Left cardiac atrium (tissue), 4 donors: ENCODE results near the gene PSMD6. TPM values are rescaled to one million over a fixed set of nuclear protein-coding genes. Genes with fewer than 3 reads are reported as not detected.

Experiments used
- ATAC-seq, 2 donors: fragments of 200-7000 bp; cut with Tn5 transposase; one replicate each; pipeline ENCODE4 v1.9.1; 2020; ENCODE audit warnings: mild to moderate bottlenecking in 2 of 2, moderate library complexity in 2 of 2
- DNase-seq: peaks from one replicate; pipeline ENCODE4 v3.0.0-alpha.2; 2020
- intact Hi-C, 2 donors: fragments of 100-400 bp; cut with DNase I; formaldehyde crosslinking; loops; one replicate each; pipeline versions ENCODE4 v1.14.1 to v1.15.1; 2022 to 2023
- long read RNA-seq: library from polyadenylated mRNA; unstranded; transcript quantifications from one replicate; pipeline ENCODE4 v2.0.0, GENCODE V29; 2021
- total RNA-seq, 2 donors: library from RNA; stranded (reverse); fragmentation: NEBNext Ultra II Directional; extraction: Animal tissue kit (Norgen Biotek cat#: 25700); gene quantifications; one replicate each; pipeline ENCODE4 v1.2.1, GENCODE V29; 2021
- donor health status: DM: no; HTN: yes; CAD: no.
- donor health status: DM: no; HTN: yes; CAD: no; lungs with severe emphysema.
- donor health status: DM: yes; HTN: yes; CAD: no.
- donor health status: Dilated cardiomyopathy.

The PSMD6 gene
- total RNA-seq: 10 to 100 TPM; 61.6 to 80.3 TPM
- long read RNA-seq, transcript PSMD6-201 (8 exons, 1,430 nt): major isoform, 119 of 128 reads
- long read RNA-seq, partial matches to known transcripts: 4 of 128 reads
- long read RNA-seq, other reads (novel, unspliced or antisense): 1 of 128 reads

- peak; percentile 97 for ATAC-seq
- peak; percentile 91 for DNase-seq
- intact Hi-C loops: no loop called here
These were observed at the start of gene PSMD6 for GRCh38 chr3:64023187-64023860. TSS of gene PSMD6 (minus strand) at chr3:64023494. CDS start at chr3:64023419, 75 bp downstream.

- intact Hi-C loops: no loop called here
- ATAC-seq (peak in 1 of 2 donors; percentile 35), DNase-seq (no peak)
These were observed 48.8 kb upstream of the PSMD6 start for GRCh38 chr3:64072126-64072525.

- ATAC-seq: no peak
- no peak for DNase-seq
- intact Hi-C loops: no loop called here
These were observed 47.4 kb upstream of the PSMD6 start for GRCh38 chr3:64070704-64071103.

GRCh38 chr3:64067506-64068346 lies 44.4 kb upstream of the PSMD6 start:
- intact Hi-C loops: no loop called here
- peak; percentile 17 for DNase-seq
- ATAC-seq: peak; percentile 34 to 65

- DNase-seq (no peak), ATAC-seq (no peak)
- intact Hi-C loops: no loop called here
These were observed 41.5 kb upstream of the PSMD6 start for GRCh38 chr3:64064804-64065203.

GRCh38 chr3:64063983-64064438 lies 40.7 kb upstream of the PSMD6 start:
- no peak for ATAC-seq
- intact Hi-C loops: no loop called here
- no peak for DNase-seq

- intact Hi-C loops: no loop called here
- ATAC-seq: no peak
- DNase-seq: no peak
These were observed 40.1 kb upstream of the PSMD6 start for GRCh38 chr3:64063207-64063982.

GRCh38 chr3:64061628-64062027 lies 38.3 kb upstream of the PSMD6 start:
- DNase-seq (no peak), ATAC-seq (no peak)
- intact Hi-C loops: no loop called here

GRCh38 chr3:64059484-64060175 lies 36.3 kb upstream of the PSMD6 start:
- ATAC-seq (no peak), DNase-seq (no peak)
- intact Hi-C loops: no loop called here

GRCh38 chr3:64058566-64058965 lies 35.3 kb upstream of the PSMD6 start:
- ATAC-seq: no peak
- intact Hi-C loops: no loop called here
- DNase-seq: no peak

GRCh38 chr3:64057231-64057630 lies 33.9 kb upstream of the PSMD6 start:
- DNase-seq (no peak), ATAC-seq (no peak)
- intact Hi-C loops: no loop called here

GRCh38 chr3:64056606-64057180 lies 33.4 kb upstream of the PSMD6 start:
- intact Hi-C loops: no loop called here
- no peak for ATAC-seq
- DNase-seq: no peak

- ATAC-seq (no peak), DNase-seq (no peak)
- intact Hi-C loops: no loop called here
These were observed 31.8 kb upstream of the PSMD6 start for GRCh38 chr3:64055076-64055475.

GRCh38 chr3:64054488-64054887 lies 31.2 kb upstream of the PSMD6 start:
- intact Hi-C loops: no loop called here
- no peak for ATAC-seq

GRCh38 chr3:64053581-64053980 lies 30.3 kb upstream of the PSMD6 start:
- intact Hi-C loops: no loop called here
- no peak for ATAC-seq
- no peak for DNase-seq

More at GRCh38 chr3:64054488-64054887, 31.2 kb upstream of the PSMD6 start:
- DNase-seq: no peak

GRCh38 chr3:64053117-64053516 lies 29.8 kb upstream of the PSMD6 start:
- ATAC-seq (no peak), DNase-seq (no peak)
- intact Hi-C loops: no loop called here

- intact Hi-C loops: loop anchor here in 1 of 2 donors (10.0 kb wide), 1 partner anchor 55 kb away; no protein-coding TSS in a partner anchor
- DNase-seq (no peak), ATAC-seq (no peak)
These were observed 26.5 kb upstream of the PSMD6 start for GRCh38 chr3:64049832-64050231.

GRCh38 chr3:64049136-64049535 lies 25.8 kb upstream of the PSMD6 start:
- no peak for DNase-seq
- intact Hi-C loops: loop anchor here in 1 of 2 donors (10.0 kb wide), 1 partner anchor 56 kb away; no protein-coding TSS in a partner anchor
- ATAC-seq: no peak
